Measurements from ENCODE around the gene FAP. TPM values are rescaled to one million over a fixed set of nuclear protein-coding genes. Genes with fewer than 3 reads are reported as not detected.

Gene FAP
- total RNA-seq, 1 experiment from 2014 or later = not detected

GRCh38 chr2:162219426-162219825 is 23.8 kb downstream of the FAP start:
- CTCF ChIA-PET = interaction anchor here (0.7 to 4.2 kb wide), 4 partner anchors 66 to 115 kb away, joined by 3 to 107 read pairs (median 6); no protein-coding TSS in a partner anchor
- Mint-ChIP-seq H3K4me1 (peaks cover 12% of the 10 kb centered on the region; the same call in 1 of the 2 replicates), H3K27me3 (ENCODE audit: low read depth) (no peaks in the 10 kb centered on the region), H3K36me3 (no peaks in the 10 kb centered on the region), H3K4me3 (no peak overlapping the region), H3K9me3 (no peaks in the 10 kb centered on the region), H3K27ac (no peak overlapping the region)
- POLR2A ChIA-PET = no interaction called here
- ATAC-seq = no peak
- no peak for TF ChIP-seq TP53 (CRISPR knock-in tag; IDR thresholded peaks at IDR 0.05)
- no peak for TF ChIP-seq NFATC4 (CRISPR knock-in tag; IDR thresholded peaks at IDR 0.05)
- TF ChIP-seq CREB1 (CRISPR knock-in tag; IDR thresholded peaks at IDR 0.05) = no peak
- TF ChIP-seq ZNF532 (CRISPR knock-in tag; IDR thresholded peaks at IDR 0.05; ENCODE audit: borderline replicate concordance) = no peak
- TF ChIP-seq ZNF396 (CRISPR knock-in tag; IDR thresholded peaks at IDR 0.05; ENCODE audit: borderline replicate concordance) = no peak
- DNase-seq (ENCODE audit: low spot score) = no peak

- ChIA-PET CTCF (interaction anchor here (1.3 kb wide), 1 partner anchor 80 kb away, joined by 6 read pairs; no protein-coding TSS in a partner anchor), POLR2A (no interaction called here)
- TF ChIP-seq PREB (CRISPR knock-in tag; IDR thresholded peaks at IDR 0.05; ENCODE audit: borderline replicate concordance) = no peak
- TF ChIP-seq ATF1 (CRISPR knock-in tag; IDR thresholded peaks at IDR 0.05) = no peak
- no peak for TF ChIP-seq TCF7 (CRISPR knock-in tag; IDR thresholded peaks at IDR 0.05; ENCODE audit: low read depth)
- TF ChIP-seq ZNF512 (CRISPR knock-in tag; IDR thresholded peaks at IDR 0.05; ENCODE audit: borderline replicate concordance) = no peak
- TF ChIP-seq MXD4 (CRISPR knock-in tag; IDR thresholded peaks at IDR 0.05; ENCODE audit: borderline replicate concordance) = no peak
- TF ChIP-seq EMX1 (CRISPR knock-in tag; IDR thresholded peaks at IDR 0.05) = no peak
- TF ChIP-seq E2F1 (CRISPR knock-in tag; IDR thresholded peaks at IDR 0.05) = no peak
- no peak for TF ChIP-seq TEAD1 (CRISPR knock-in tag; IDR thresholded peaks at IDR 0.05)
- TF ChIP-seq USF1 (CRISPR knock-in tag; IDR thresholded peaks at IDR 0.05) = no peak
- TF ChIP-seq ZSCAN18 (CRISPR knock-in tag; IDR thresholded peaks at IDR 0.05) = no peak
- TF ChIP-seq USF2 (CRISPR knock-in tag; IDR thresholded peaks at IDR 0.05) = no peak
- TF ChIP-seq NR2C2 (CRISPR knock-in tag; IDR thresholded peaks at IDR 0.05) = no peak
- TF ChIP-seq FOXP1 (CRISPR knock-in tag; IDR thresholded peaks at IDR 0.05; ENCODE audit: borderline replicate concordance) = no peak
- TF ChIP-seq GRHL2 (CRISPR knock-in tag; IDR thresholded peaks at IDR 0.05; ENCODE audit: insufficient replicate concordance, severe bottlenecking) = no peak
- TF ChIP-seq ZBTB43 (CRISPR knock-in tag; IDR thresholded peaks at IDR 0.05) = no peak
- no peak for TF ChIP-seq ETV6 (CRISPR knock-in tag; IDR thresholded peaks at IDR 0.05)
- no peaks in the 10 kb centered on the region for H3K9me3 Mint-ChIP-seq
- no peak overlapping the region for H3K4me3 Mint-ChIP-seq
- no peak for ATAC-seq
- H3K4me1 Mint-ChIP-seq = peaks cover 12% of the 10 kb centered on the region; the same call in 1 of the 2 replicates
- no peak for DNase-seq (ENCODE audit: low spot score)
- no peak overlapping the region for H3K27ac Mint-ChIP-seq
- no peaks in the 10 kb centered on the region for H3K27me3 Mint-ChIP-seq (ENCODE audit: low read depth)
- H3K36me3 Mint-ChIP-seq = no peaks in the 10 kb centered on the region
Observed at GRCh38 chr2:162217598-162217997, 25.6 kb downstream of the FAP start.

All from WTC11 (cell line).